Peyer's patch (tissue), 4 donors: ENCODE measurements around the gene ASPG.

ENCODE experiments used
- CTCF ChIP-seq, 6 experiments: fragments of 450-650 bp in 4 of 6; fragments of 200-600 bp in 2 of 6; sonication (generic) in 1 of 6; IDR thresholded peaks; one replicate each; pipeline ENCODE4 v1.5.1; 2017 to 2019; ENCODE audit warnings: antibody characterized with exemption in 6 of 6, mild to moderate bottlenecking in 3 of 6, moderate library complexity in 1 of 6
- POLR2A ChIP-seq, 2 donors: fragments of 450-650 bp; IDR thresholded peaks; one replicate each; pipeline ENCODE4 v1.5.1; 2017; ENCODE audit warnings: antibody characterized with exemption in 2 of 2, mild to moderate bottlenecking in 2 of 2, moderate library complexity in 2 of 2

GRCh38 chr14:104094709-104095425 is 9.4 kb downstream of the ASPG start:
- peak; percentile 42 to 89 (median 84) for TF ChIP-seq CTCF (IDR thresholded peaks at IDR 0.05)
- TF ChIP-seq POLR2A (IDR thresholded peaks at IDR 0.05), result no peak
